D721Med (cell line): ENCODE data around the gene R3HDML.

Experiments
- DNase-seq: peaks from one replicate; pipeline ENCODE4 v3.0.0; 2011; ENCODE audit warnings: low spot score; ENCODE audit not compliant: insufficient read length
- FAIRE-seq: peaks from 2 replicates; lab custom pipeline; 2011; peaks lifted over from hg19 to GRCh38; lab: Jason Lieb, UNC
- TF ChIP-seq, protein P1 (sequence below): IDR thresholded peaks from 2 replicates; pipeline ENCODE4 v1.5.1; 2012; ENCODE audit warnings: mild to moderate bottlenecking, control low read depth; ENCODE audit not compliant: insufficient read depth; ENCODE audit errors: missing control alignments

R3HDML gene

DNA sequence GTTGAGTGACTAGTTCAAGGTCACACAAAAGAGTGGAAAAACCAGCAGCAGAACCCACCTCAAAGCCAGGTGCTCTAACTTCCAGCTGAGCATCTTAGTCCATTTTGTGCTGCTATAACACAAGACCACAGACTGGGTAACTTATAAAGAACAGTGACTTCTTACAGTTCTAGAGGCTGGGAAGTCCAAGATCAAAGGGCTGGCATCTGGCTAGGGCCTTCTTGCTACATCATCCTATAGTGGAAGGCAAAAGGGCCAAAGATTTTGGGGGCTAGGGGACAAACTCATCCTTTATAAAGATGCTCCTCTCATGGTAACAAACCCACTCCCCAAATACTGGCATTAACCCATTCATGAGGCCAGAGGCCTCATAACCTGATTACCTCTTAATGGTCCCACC, 35.6 kb upstream of the R3HDML start:
- TF ChIP-seq, protein P1, sequence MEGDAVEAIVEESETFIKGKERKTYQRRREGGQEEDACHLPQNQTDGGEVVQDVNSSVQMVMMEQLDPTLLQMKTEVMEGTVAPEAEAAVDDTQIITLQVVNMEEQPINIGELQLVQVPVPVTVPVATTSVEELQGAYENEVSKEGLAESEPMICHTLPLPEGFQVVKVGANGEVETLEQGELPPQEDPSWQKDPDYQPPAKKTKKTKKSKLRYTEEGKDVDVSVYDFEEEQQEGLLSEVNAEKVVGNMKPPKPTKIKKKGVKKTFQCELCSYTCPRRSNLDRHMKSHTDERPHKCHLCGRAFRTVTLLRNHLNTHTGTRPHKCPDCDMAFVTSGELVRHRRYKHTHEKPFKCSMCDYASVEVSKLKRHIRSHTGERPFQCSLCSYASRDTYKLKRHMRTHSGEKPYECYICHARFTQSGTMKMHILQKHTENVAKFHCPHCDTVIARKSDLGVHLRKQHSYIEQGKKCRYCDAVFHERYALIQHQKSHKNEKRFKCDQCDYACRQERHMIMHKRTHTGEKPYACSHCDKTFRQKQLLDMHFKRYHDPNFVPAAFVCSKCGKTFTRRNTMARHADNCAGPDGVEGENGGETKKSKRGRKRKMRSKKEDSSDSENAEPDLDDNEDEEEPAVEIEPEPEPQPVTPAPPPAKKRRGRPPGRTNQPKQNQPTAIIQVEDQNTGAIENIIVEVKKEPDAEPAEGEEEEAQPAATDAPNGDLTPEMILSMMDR: no peak
- no peak for DNase-seq
- FAIRE-seq: no peak

DNA sequence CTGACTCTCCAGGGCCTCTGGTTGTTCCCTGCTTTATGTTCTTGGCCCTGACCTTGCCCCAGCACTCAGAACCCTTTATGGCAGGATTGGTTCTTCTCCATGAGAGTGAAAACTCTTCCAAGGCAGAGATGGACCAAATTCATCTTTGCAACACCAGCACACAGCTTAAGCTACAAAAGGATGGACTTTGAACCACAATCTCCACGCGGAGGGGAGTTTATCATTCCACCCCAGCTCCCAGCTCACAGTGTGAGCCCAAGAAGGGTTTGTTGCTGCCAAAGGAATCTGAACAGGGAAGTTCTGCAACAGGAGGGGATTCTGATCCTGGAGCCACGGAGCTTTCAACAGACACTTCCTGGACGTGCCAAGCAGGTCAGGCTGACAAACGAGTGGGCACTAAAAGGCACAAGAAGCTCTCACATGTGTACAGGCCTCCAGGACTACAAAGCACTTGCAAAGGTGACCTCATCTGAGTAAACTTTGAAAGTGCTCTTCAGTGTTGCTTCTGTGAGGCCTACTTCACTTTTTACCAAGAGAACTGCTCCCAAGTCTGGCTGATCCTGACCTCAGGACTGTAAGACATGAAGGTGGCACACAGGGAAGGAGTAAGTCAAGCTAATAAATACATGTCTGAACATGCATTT, 34.7 kb upstream of the R3HDML start:
- TF ChIP-seq, protein P1: no peak
- no peak for DNase-seq

GRCh38 chr20:44302736-44303135, 34.1 kb upstream of the R3HDML start:
- DNase-seq (no peak), FAIRE-seq (no peak)
- TF ChIP-seq, protein P1: no peak

More for the DNA sequence above, 34.7 kb upstream of the R3HDML start:
- FAIRE-seq: no peak

GRCh38 chr20:44304383-44304782, 32.5 kb upstream of the R3HDML start:
- no peak for DNase-seq
- no peak for FAIRE-seq
- TF ChIP-seq, protein P1: no peak

DNA sequence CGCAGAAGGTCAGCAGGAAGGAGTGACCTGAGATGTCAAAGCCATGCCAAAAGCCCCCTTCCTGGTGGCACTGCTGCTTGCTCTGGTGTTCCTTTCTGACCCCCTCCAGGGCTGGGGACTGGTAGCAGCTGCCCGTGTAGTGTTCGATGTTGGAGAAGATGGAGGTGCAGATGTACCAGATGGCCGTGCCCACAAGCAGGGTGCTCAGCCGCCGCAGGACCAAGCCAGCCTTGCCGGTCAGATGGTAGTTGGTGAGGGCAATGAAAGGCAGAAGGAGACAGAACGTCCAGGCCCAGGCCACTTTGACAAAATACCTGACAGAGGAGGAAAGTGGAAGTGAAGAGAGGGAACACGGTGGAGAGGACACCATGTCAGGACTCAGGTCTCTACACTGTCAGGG, 29.9 kb upstream of the R3HDML start:
- TF ChIP-seq, protein P1: no peak
- FAIRE-seq (no peak), DNase-seq (no peak)

GRCh38 chr20:44309763-44310663, 26.8 kb upstream of the R3HDML start:
- TF ChIP-seq, protein P1: no peak
- no peak for FAIRE-seq
- no peak for DNase-seq
